ENCODE results near the gene TARS2. TPM values are rescaled to one million over a fixed set of nuclear protein-coding genes. Genes with fewer than 3 reads are reported as not detected.

TARS2 gene
- total and polyA plus RNA-seq, 10 of the 15 experiments (the other 5 are each of a cell fraction or from before 2014, with no cell fraction given) = 11.0 to 51.8 (median 45.2) TPM

DNA sequence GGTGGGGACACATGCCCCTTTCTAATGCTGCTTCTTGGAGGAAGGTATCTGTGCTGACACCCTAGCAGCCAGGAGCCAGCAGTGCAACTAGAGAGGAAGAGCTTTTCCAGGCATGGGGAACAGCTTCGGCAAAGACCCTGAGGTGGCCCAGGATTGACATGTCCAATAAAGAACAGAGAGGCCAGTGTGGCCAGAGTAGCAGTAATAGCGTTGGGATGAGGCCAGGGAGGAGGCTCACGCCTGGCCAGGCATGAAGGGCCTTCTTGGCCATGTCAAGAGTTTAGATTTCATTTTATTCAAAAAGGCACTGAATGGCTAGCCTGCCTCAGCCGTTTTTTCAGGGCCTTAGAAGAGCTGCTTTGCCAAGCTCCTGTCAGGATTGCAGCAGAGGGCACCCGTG, 45.6 kb downstream of the TARS2 start:
- H3K9me3 ChIP-seq (replicated peaks; ENCODE audit: control insufficient read depth, insufficient read depth, low read length) = no peaks in the 10 kb centered on the region
- H3K4me3 ChIP-seq = no peak overlapping the region
- H3K9ac ChIP-seq (ENCODE audit: control insufficient read depth, insufficient read depth, low read length) = no peak overlapping the region
- H3K79me2 ChIP-seq (ENCODE audit: control insufficient read depth, insufficient read depth, low read length) = no peaks in the 10 kb centered on the region
- ChIA-PET SMC1A (ENCODE audit: uncharacterized antibody, unreplicated experiment) (interaction anchor here (0.7 to 5.9 kb wide), 5 partner anchors 17 to 277 kb away, joined by 3 to 26 read pairs (median 7); partner anchors contain the start of gene FALEC), RAD21 (ENCODE audit: unreplicated experiment) (interaction anchor here (0.7 to 2.7 kb wide), 5 partner anchors 15 to 67 kb away, joined by 3 to 8 read pairs (median 4); partner anchors contain the start of gene FALEC), CTCF (interaction anchor here (0.6 to 3.0 kb wide), 27 partner anchors 9 to 462 kb away, joined by 3 to 36 read pairs (median 4); partner anchors contain the start of gene FALEC), POLR2A (interaction anchor here (0.6 to 0.8 kb wide), 3 partner anchors 92 to 202 kb away, joined by 3 read pairs; no protein-coding TSS in a partner anchor)
- WGBS (ENCODE audit: insufficient coverage, insufficient replicate concordance, low lambda C conversion rate, missing lambda C conversion rate) = 20% methylated on average over 5 of the region's 5 CpGs
- no peak for DNase-seq (ENCODE audit: low read depth, low spot score)
- H4K20me1 ChIP-seq (ENCODE audit: control insufficient read depth, insufficient read depth) = no peaks in the 10 kb centered on the region
- no peaks in the 10 kb centered on the region for H3K36me3 ChIP-seq (ENCODE audit: control insufficient read depth in 2 of 2, insufficient read depth in 2 of 2, low read length in 1 of 2)
- no peak overlapping the region for H3K27ac ChIP-seq (ENCODE audit: control insufficient read depth, insufficient read depth)
- intact Hi-C loops (cut with micrococcal nuclease; ENCODE audit: unreplicated experiment) = loop anchor here (1.0 to 5.0 kb wide), 2 partner anchors 69 to 276 kb away; partner anchors contain the start of gene CA14
- H3K4me1 ChIP-seq (ENCODE audit: control insufficient read depth, insufficient read depth, low read length) = no peaks in the 10 kb centered on the region; the same call in 1 of the 2 replicates
- no peaks in the 10 kb centered on the region for H3K27me3 ChIP-seq (replicated peaks in 1 of 2; ENCODE audit: control insufficient read depth in 2 of 2, insufficient read depth in 2 of 2, low read length in 1 of 2)
- in situ Hi-C loops (cut with MboI) = no loop called here
- no peak for ATAC-seq
- no peak for FAIRE-seq
- no peak for TF ChIP-seq MYC (IDR thresholded peaks at IDR 0.05; ENCODE audit: insufficient read depth, insufficient read length, insufficient replicate concordance, low read length, severe bottlenecking)
- TF ChIP-seq FOXM1 (IDR thresholded peaks at IDR 0.05; ENCODE audit: low read depth, low read length) = no peak
- TF ChIP-seq PAX8 (IDR thresholded peaks at IDR 0.05) = no peak
- TF ChIP-seq TBL1XR1 (IDR thresholded peaks at IDR 0.05; ENCODE audit: low read depth, low read length) = no peak
- no peak for TF ChIP-seq ZNF207 (IDR thresholded peaks at IDR 0.05; ENCODE audit: borderline replicate concordance)
- no peak for TF ChIP-seq SKIL (IDR thresholded peaks at IDR 0.05; ENCODE audit: low read depth, poor library complexity, severe bottlenecking)
- TF ChIP-seq CHD1 (IDR thresholded peaks at IDR 0.05; ENCODE audit: low read depth, low read length) = no peak
- no peak for TF ChIP-seq TCF12 (IDR thresholded peaks at IDR 0.05; ENCODE audit: low read depth, low read length)
- no peak for TF ChIP-seq LARP7 (IDR thresholded peaks at IDR 0.05)
- H2AFZ ChIP-seq (ENCODE audit: control insufficient read depth, low read depth, low read length) = no peak overlapping the region
- no peak overlapping the region for H3K4me2 ChIP-seq (ENCODE audit: control insufficient read depth, insufficient read depth)
- BruUV-seq (replicated peaks) = no TSS peak

Measured in GM12878 (cell line).